ENCODE measurements around the gene AK9. TPM values are rescaled to one million over a fixed set of nuclear protein-coding genes. Genes with fewer than 3 reads are reported as not detected.

The AK9 gene
- total and polyA plus RNA-seq, 2 of the 8 experiments (the other 6 are each of a cell fraction or from before 2014, with no cell fraction given) = 1.8 to 2.2 TPM

DNA sequence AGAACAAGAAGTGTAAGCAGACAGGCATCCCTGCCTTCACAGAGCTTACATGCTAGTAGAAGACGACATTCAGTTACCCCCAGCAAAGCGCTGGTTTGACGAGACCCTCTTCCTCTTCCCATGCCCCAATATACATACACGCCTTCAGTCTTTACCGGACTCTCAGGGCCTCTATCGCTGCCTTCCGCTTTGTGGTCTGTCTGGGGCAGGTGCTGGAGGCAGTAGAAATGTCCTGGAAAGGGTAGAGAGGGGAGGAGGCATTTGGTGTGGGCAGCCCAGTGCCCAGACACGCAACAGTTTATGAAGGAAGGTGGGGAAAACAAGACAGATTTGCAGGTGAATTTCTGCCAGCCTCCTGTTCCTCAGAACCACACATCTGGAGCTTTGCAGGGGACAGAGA lies 244.5 kb downstream of the AK9 start:
- no peak overlapping the region for H3K4me3 ChIP-seq (ENCODE audit: extremely low read depth in 1 of 4, insufficient read depth in 2 of 4, low read depth in 3 of 4, low read length in 4 of 4)
- WGBS, 2 experiments (ENCODE audit: extremely low coverage in 1 of 2, insufficient coverage in 1 of 2, insufficient read length in 1 of 2, insufficient replicate concordance in 2 of 2, low coverage in 1 of 2, low lambda C conversion rate in 2 of 2, missing lambda C conversion rate in 1 of 2) = 88% methylated on average over 8 of the region's 8 CpGs; no CpG with 5 or more reads in 1 of the 2 experiments
- TF ChIP-seq GTF2F1 (IDR thresholded peaks at IDR 0.05; ENCODE audit: borderline replicate concordance, low read depth, low read length) (no peak), SP2 (IDR thresholded peaks at IDR 0.05; ENCODE audit: low read length) (no peak), TAF7 (optimal IDR thresholded peaks at IDR 0.05; ENCODE audit: borderline replicate concordance, low read depth, low read length) (no peak), RAD21 (IDR thresholded peaks at IDR 0.05 in 1 of 2, conservative IDR thresholded peaks at IDR 0.05 in 1 of 2; ENCODE audit: low read depth in 2 of 2, low read length in 2 of 2) (no peak), FOSL1 (IDR thresholded peaks at IDR 0.05; ENCODE audit: insufficient read depth, low read depth, low read length) (no peak), TCF12 (IDR thresholded peaks at IDR 0.05; ENCODE audit: low read depth, low read length) (no peak), SP4 (IDR thresholded peaks at IDR 0.05; ENCODE audit: low read length) (no peak), KDM5A (IDR thresholded peaks at IDR 0.05; ENCODE audit: low read length) (no peak), PHF8 (conservative IDR thresholded peaks at IDR 0.05; ENCODE audit: low read depth, low read length) (no peak), CHD2 (IDR thresholded peaks at IDR 0.05; ENCODE audit: low read length) (no peak), BCL11A (IDR thresholded peaks at IDR 0.05; ENCODE audit: low read depth in 2 of 2, low read length in 2 of 2) (no peak), BACH1 (IDR thresholded peaks at IDR 0.05; ENCODE audit: low read length) (no peak), JUND (IDR thresholded peaks at IDR 0.05; ENCODE audit: low read length) (no peak), CTBP2 (IDR thresholded peaks at IDR 0.05; ENCODE audit: borderline replicate concordance, insufficient read depth, insufficient read length, low read length) (no peak), YY1 (IDR thresholded peaks at IDR 0.05; ENCODE audit: low read depth, low read length) (no peak)

More for the DNA sequence above, 244.5 kb downstream of the AK9 start:
- H3K56ac ChIP-seq (replicated peaks; ENCODE audit: insufficient read length, low read depth, low read length) = no peak overlapping the region
- peaks cover 11 to 49% (median 24%) of the 10 kb centered on the region in 4 experiments; a peak in 7 of 8 replicates for H3K36me3 ChIP-seq (ENCODE audit: control insufficient read depth in 2 of 4, insufficient read depth in 4 of 4, low read length in 3 of 4)
- peaks cover under 1% of the 10 kb centered on the region; the same call in 1 of the 2 replicates for H3K23me2 ChIP-seq (ENCODE audit: low read depth, low read length)
- H3K4ac ChIP-seq (replicated peaks; ENCODE audit: insufficient read length, low read depth, low read length) = no peak overlapping the region
- H2BK120ac ChIP-seq (replicated peaks; ENCODE audit: low read depth, low read length) = no peak overlapping the region
- no peak overlapping the region for H4K5ac ChIP-seq (ENCODE audit: insufficient read length, low read depth, low read length)
- H3K4me1 ChIP-seq (replicated peaks in 1 of 4; ENCODE audit: control insufficient read depth in 3 of 4, insufficient read depth in 4 of 4, low read length in 3 of 4) = peaks cover 0 to 7% (median 3%) of the 10 kb centered on the region in 4 experiments; a peak in 6 of 7 replicates
- H3K79me2 ChIP-seq (ENCODE audit: control insufficient read depth in 1 of 2, insufficient read depth in 2 of 2, low read length in 2 of 2) = peaks cover 0 to 3% of the 10 kb centered on the region in 2 experiments; a peak in 1 of 4 replicates
- H3K79me1 ChIP-seq (ENCODE audit: low read depth, low read length) = no peaks in the 10 kb centered on the region; the same call in none of the 2 replicates
- peaks cover 6 to 19% of the 10 kb centered on the region in 2 experiments for H4K20me1 ChIP-seq (replicated peaks in 1 of 2; ENCODE audit: control insufficient read depth in 1 of 2, insufficient read depth in 2 of 2, low read length in 2 of 2)
- no peak overlapping the region for H3K18ac ChIP-seq (ENCODE audit: extremely low read depth, low read length)
- POLR2A ChIA-PET (ENCODE audit: partially characterized antibody) = interaction anchor here (1.2 to 1.6 kb wide), 3 partner anchors 9 to 38 kb away, joined by 3 to 10 read pairs (median 3); partner anchors contain the start of gene MICAL1
- H3K9ac ChIP-seq (replicated peaks in 1 of 4; ENCODE audit: extremely low read depth in 1 of 4, low read depth in 3 of 4, low read length in 3 of 4) = no peak overlapping the region
- no peaks in the 10 kb centered on the region for H3K9me3 ChIP-seq (ENCODE audit: insufficient read depth in 2 of 2, low read depth in 1 of 2, low read length in 1 of 2)
- FAIRE-seq = no peak
- H3K23ac ChIP-seq (ENCODE audit: insufficient read length) = no peak overlapping the region
- no peak overlapping the region for H2BK5ac ChIP-seq (ENCODE audit: low read depth, low read length)
- H4K91ac ChIP-seq (replicated peaks; ENCODE audit: insufficient read length, low read length) = no peak overlapping the region
- H3K27me3 ChIP-seq (replicated peaks in 1 of 4; ENCODE audit: control insufficient read depth in 3 of 4, extremely low read depth in 1 of 4, insufficient read depth in 3 of 4, low read length in 3 of 4) = no peaks in the 10 kb centered on the region
- no peak overlapping the region for H3K14ac ChIP-seq (ENCODE audit: insufficient read length)
- CTCF ChIA-PET (ENCODE audit: partially characterized antibody) = interaction anchor here (0.6 to 1.3 kb wide), 2 partner anchors 23 to 264 kb away, joined by 3 read pairs; no protein-coding TSS in a partner anchor
- no peak overlapping the region for H2AFZ ChIP-seq (ENCODE audit: low read length)
- H3K27ac ChIP-seq (ENCODE audit: low read depth, low read length) = no peak overlapping the region
- H4K8ac ChIP-seq (ENCODE audit: extremely low read depth, insufficient read depth, low read length) = no peak overlapping the region
- H2BK12ac ChIP-seq (ENCODE audit: low read depth, low read length) = no peak overlapping the region
- H3K4me2 ChIP-seq (ENCODE audit: insufficient read depth in 1 of 2, low read depth in 2 of 2, low read length in 2 of 2) = no peak overlapping the region
- peak in 1 of 2 experiments; percentile 24 for DNase-seq (ENCODE audit: low read depth in 1 of 2, low spot score in 2 of 2)
- H2AK5ac ChIP-seq (ENCODE audit: low read depth, low read length) = no peak overlapping the region
- H2BK15ac ChIP-seq (ENCODE audit: low read length) = no peak overlapping the region
- H2BK20ac ChIP-seq (ENCODE audit: low read length) = no peak overlapping the region
